SK-N-SH (cell line): Measurements from ENCODE around the gene NOMO2.
"Not testable (repeated sequence)": the region's sequence is repeated elsewhere in the genome, so short reads cannot be mapped to it uniquely, and the experiment has no call there.

Experiments
- EP300 ChIP-seq, 2 experiments: IDR thresholded peaks; 2 replicates each; pipeline versions ENCODE4 v1.4.0 to v1.6.1; 2012; ENCODE audit warnings: borderline replicate concordance in 1 of 2, low read depth in 1 of 2, low read length in 1 of 2
- SMC3 ChIP-seq: IDR thresholded peaks from 2 replicates; pipeline ENCODE4 v1.6.1; 2012; ENCODE audit warnings: low read depth, low read length, improper control_type of control experiment

DNA sequence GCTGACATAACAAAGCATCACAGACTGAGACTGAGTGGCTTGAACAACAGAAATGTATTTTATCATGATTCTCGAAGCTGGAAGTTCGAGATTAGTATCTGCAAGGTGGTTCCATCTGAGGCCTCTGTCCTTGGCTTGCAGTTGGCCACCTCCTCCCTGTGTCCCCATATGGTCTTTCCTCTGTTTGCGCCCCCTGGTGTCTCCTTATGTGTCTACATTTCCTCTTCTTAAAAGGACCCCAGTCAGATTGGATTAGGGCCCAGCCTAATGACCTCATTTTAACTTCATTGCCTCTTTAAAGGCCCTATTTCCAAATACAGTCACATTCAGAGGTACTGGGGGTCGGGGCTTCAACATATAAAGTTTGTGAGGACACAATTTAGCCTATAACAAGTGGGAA is 30.0 kb upstream of the NOMO2 start:
- not testable (repeated sequence) for TF ChIP-seq EP300 (IDR thresholded peaks at IDR 0.05; ENCODE audit: borderline replicate concordance in 1 of 2, low read depth in 1 of 2, low read length in 1 of 2); SMC3
